GM12891 (cell line): ENCODE results near the gene OLR1.

Experiments
- POLR2A ChIP-seq: IDR thresholded peaks from 2 replicates; pipeline ENCODE4 v1.6.1; 2011; ENCODE audit warnings: low read depth, low read length, control low read depth
- POLR2AphosphoS5 ChIP-seq: IDR thresholded peaks from 2 replicates; pipeline ENCODE4 v1.6.1; 2011; ENCODE audit warnings: low read depth, low read length, control low read depth
- SPI1 ChIP-seq: IDR thresholded peaks from 2 replicates; pipeline ENCODE4 v1.6.1; 2011; ENCODE audit warnings: low read depth, low read length, control low read depth
- TAF1 ChIP-seq: IDR thresholded peaks from 2 replicates; pipeline ENCODE4 v1.6.1; 2011; ENCODE audit warnings: low read depth, low read length, control low read depth

DNA sequence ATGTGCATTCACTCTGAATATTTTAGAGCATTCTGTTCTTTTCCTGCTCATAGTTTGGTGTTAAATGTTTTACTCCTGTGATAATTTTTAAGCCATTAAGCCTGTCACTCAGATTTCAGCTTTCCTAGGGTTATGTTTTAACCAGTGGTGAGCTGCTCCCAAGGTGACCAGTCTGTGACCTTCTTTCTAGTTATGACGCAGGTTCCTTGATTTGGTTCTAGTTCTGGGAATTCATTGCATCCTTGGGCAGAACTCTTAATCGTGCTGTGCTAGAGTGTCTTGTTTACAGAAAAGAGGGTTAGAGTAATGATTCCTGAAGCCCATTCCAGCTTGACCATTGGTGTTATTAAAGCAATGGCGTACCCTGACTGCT is 42.9 kb upstream of the OLR1 start:
- TF ChIP-seq SPI1 (no peak), POLR2AphosphoS5 (no peak), POLR2A (no peak), TAF1 (no peak)
